LoVo (cell line): ENCODE data around the gene CISTR.
"Not testable (repeated sequence)": the region's sequence is repeated elsewhere in the genome, so short reads cannot be mapped to it uniquely, and the experiment has no call there.

Experiments used
- DNase-seq: peaks from one replicate; pipeline ENCODE4 v3.0.0-alpha.2; 2016; ENCODE audit warnings: low spot score

The CISTR gene

DNA sequence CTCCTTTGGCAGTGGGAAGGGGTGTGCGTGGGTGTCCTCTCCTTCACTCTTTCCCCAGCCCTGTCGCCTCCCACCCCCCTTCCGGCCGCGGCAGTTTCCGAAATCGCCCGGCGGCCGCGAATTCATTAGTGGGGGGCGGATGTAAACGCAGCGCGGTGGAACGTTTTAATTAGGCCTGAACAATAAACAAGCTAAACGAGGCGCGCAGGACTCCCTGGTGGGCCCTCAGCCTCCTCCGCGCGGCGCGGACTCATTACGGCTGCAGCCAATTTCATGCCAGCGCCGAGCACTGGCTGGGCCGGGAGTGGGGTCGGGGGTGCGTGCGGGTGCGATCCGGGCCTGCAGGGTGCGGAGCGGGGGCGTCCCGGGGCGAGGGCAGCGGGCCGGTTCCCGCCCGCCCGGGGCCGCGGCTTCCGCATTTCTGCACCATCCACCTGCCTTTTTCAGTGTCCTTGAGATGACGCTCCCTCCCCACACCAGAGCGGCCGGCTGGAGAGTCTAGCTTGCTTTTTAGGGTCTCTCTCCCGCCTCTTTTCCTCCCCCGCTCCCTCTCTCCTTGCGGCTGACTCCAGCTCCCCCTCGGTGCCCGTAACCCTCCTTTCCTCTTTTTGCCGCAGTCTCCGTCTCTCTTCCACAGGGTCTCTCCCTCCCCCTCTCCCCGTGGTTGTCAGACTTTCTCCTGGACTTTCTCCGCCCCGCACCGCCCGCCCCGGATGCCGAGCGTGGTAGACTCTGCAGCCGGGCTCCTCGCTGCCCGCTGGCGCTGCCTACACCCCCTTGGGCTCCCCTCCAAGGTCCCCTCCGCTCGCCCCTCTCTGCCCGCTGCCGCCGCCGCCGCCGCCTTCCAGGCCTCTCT, at the start of gene CISTR:
TSS of gene CISTR (minus strand) at position 644 of the 856 bp plus-strand sequence.
- DNase-seq = no peak

DNA sequence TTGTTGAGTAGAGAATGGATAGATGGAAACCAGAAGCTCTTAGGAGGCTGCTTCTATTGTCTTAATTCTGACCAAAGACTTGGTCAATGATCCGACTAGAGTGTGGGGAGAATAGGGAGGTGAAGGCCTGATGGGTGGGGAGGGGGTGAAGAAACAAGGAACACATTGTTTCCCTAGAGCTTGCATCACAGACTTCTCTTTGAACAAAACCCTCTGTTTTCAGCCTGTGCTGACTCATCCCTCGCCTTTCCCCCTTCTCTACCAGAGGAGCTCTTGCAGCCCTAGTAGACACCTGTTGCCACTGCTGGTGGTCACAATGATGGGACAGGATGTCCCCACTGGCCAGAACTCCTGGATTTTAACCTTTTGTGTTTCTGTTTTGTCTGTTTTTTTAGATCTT, 46.8 kb upstream of the CISTR start:
- DNase-seq = peak; percentile 61

DNA sequence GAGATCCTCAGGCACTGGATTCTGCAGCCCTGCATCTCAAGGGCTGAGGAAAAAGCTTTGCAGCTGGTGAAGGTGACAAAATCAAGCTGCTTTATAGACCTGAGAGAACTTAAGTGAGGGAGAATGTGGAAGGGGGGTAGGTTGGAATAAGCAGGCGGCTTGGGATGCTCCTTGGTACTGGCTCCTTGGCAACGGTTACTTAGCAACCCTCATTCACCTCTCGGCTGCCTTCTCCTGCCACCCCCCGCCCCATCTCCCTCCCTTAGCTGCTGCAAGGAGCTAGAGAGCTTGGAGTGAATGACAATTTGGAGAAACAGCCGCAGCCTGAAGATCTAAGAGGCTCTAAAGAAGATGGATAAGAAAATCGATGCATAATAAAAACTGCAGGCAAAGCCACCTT, 44.1 kb upstream of the CISTR start:
- DNase-seq = no peak

DNA sequence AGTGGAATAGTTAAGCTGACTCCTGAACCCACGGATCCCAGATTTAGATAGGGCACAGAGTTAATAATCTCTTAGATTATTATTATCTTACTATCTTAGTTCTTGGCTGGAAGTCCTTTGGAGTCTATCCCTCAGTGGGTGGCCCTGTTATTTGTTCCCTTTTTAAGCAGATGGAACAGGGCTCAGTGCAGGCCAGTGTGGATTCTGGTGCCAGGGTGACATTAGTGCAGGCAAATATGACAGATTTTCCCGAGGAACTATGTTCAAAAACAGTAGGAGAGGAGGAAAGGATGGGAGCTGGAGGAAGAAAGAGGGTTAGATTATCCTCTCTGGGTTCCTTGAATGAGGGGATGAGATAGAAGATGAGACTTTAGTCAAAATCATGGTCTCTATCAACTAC, 41.4 kb upstream of the CISTR start:
- DNase-seq = no peak

DNA sequence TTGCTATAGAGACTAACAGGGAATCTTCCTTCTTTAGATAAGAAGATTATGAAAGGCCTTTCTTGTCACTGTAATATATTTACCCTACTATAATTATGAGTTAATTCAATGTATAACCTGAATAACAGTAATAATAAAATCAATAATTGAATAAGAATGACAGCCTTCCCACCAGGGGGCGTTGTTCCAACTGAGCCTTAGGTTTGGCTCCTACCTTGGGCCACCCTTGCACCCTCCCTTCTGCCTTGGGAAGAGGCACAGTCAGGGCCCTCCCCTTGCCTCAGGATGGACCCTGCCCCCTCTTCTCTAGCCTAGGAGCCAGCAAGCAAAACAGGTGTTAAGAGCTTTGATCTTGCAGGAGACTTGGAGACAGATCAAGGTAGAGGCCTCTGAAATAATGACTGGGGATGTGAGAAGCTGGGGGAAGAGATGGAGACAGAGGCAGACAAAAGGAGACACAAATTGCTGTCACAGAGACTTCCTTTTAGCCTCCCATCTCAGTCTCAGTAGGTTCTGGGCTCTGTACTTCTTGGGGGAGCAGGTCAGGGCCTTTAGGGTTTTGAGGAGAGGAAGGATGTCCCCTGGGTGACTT, 40.1 kb upstream of the CISTR start:
- peak; percentile 54 for DNase-seq

DNA sequence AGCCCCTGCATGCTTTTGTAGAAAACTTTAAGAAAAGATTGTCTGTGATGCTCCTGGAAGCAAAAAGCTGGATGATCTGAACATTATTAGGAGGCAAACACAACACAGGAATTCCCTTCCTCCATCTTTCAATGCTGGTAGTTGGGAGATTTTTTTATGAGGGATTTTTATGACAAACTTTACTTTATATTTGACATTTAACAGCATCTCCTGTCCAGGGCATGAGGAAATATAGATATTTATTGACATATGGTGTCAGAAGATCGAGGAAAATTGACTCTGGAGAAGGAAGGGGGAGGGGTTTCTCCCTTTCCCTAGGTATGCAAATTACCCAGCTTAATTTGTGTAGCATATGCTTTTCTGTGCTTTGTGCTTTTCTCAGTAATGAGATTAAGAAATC, 37.8 kb upstream of the CISTR start:
- no peak for DNase-seq

DNA sequence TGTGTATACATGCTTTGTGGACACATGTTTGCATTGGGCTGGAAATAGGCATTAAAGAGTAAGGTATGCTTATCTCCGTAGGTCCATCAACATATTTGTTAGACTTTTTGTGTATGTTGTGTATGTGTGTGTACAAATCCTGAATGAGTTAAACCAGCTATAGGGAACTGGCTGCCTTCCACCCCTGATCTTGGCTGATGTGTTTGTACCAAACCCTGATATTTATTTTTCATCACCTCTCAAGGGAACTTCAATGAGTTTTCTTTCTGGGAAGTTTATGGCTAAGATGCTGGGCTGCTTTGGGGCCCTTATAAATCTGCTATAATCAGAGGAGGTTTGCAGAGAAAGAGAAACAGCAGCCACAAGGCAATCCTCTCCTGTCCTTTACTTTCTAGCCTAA, 37.1 kb upstream of the CISTR start:
- no peak for DNase-seq

DNA sequence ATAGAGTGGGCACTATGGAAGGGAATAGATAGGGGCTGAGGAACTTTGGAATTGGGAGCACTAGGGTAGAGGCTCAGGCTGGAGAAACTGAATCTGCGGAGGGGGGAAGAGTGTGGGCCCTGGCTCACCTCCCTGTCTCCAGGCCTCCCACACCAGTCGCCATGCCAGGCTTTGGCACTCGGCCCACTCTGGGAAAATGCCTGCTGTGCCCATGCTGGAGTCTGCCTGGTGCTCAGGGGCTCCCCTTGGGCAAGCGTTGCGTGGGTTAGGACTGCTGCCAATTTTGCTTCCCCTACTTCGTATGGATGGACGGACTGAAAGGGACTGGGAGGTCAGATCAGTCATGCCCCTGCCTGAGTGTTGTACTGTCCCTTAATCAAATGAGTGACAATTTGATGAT, 34.6 kb upstream of the CISTR start:
- DNase-seq = no peak

DNA sequence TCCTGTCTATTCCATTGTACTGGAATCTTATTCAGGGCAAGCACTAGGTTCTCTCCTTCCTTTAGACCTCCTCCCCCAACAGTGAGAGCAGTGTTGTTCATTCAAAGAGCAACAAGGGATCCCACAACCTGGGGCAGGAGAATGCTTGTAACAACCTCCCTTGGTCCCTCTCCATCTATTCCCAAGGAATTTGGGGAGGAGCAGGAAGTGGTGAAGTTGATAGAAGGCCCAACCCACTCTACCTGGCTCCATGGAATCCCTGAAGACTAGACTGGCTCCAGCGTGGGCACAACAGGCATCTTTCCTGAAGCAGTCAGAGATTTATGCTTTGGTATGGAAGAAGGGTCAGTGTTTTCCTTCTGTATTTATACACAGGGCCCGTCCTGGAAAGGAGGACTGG, 33.4 kb upstream of the CISTR start:
- DNase-seq = peak; percentile 42

DNA sequence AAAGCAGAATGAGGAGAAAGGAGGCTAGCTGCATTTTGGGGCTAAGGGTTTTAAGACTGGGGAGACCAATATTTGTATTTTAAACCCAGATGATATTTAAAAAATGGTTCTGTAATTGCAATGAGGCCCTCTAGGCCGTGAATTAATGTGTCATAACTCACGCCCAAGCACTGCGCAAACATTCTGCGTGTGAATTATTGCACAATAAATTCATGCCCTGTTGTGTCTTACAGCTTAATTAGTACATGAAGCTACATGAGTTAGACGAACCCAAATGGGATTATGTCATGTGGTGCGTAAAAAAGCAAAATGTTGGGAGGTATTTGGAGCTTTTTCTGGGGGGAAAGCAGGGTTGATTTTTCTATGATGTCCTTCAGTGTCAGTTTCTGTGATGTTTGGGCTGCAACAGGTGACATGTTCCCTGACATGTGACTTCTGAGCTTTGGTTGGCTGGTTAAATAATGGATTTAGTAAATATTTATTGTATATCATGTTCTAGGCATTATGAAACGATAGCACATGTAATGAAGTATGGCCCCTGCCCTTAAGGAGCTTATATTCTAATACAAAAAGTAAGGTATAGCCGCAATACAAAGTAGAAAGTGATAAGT, 30.4 kb upstream of the CISTR start:
- no peak for DNase-seq

DNA sequence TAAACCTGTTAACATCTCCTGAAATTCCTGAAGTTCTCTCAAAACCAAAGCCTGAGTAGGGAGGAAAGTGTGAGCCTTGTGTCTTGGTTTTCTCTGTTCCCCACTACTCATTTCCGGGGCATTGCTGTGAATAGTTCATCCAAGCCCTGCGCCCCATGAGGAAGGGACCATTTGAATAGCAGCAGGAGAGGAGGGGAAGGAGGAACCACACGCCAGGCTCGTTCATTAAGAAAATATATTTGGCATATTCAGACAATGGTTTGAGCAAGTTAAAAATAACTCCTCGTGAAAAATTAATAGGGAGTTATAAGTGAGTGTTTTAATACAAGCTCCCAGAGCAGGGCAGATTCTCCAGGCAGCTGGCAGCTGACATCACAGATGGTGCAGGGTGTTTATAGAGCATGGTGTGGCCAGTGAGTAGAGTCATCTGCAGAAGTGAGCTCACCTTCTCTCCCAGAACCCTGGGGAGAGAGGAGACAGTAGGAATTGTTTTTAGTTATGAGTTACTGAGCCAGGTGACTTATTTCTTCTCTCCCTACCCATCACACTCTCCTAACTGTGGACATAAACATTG, 29.5 kb upstream of the CISTR start:
- DNase-seq = no peak

DNA sequence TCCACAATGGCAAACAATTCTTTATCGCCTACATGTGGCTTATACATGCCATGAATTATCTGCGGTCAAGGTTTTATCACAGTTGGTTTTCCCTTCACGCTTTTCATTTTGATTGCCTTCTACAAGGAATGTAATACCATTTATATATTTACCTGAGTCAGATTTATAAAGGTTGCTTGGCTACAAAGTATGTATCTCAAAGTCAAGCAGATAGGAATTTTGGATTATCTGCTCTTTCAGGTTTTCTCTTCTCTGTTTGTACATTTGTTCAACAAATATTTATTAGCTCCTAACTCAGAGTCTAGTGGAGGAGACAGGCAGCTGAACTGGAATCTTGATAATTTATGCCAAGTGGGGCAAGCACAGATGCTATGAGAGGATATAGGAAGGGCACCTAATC, 28.5 kb upstream of the CISTR start:
- DNase-seq = no peak

DNA sequence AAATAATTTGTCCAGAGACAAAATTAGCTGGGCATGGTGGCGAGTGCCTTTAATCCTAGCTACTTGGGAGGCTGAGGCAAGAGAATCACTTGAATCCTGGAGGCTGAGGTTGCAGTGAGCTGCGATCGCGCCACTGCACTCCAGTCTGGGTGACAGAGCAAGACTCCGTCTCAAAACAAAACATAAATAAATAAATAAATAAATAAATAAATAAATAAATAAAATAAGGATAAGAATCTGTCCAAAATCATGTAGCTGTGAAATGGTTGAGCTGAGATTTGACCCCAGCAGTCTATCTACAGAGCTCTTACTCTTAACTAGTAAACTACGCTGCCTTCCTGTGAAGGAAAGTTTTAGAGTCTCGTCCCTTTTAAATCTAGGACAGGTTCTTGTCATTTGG, 27.9 kb upstream of the CISTR start:
- not testable (repeated sequence) for DNase-seq

DNA sequence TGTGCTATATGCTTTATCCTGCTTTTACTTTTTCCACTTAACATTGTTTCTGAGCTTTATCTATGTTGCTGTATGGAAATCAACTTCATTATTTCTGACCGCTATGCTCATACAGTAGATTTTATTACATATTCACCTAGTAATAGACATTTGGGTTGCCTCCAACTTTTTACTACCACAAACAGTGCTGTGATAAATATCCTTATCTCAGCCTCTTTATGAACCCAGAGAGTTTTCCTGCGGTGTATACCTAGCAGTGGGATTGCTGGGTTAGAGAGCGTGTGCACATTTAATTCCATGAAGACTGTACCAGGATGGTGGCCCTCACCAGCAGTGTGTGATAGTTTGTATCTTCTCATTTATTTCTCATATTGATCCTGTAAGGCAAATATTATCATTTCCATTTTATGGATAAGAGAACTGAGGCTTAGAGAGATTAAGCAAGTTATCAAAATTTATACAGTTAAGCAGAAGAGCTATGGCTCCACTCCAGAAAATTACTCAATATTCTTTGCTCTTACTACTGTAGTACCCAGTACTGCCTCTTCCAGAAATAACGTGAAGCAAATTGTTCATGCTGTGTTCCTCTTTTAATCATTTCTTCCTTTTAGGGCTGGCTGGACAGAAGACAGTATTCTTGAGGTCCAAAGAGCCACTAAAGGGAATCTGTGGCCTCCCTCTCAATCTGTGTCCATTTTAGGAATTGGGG, 26.3 kb upstream of the CISTR start:
- peak; percentile 55 for DNase-seq

DNA sequence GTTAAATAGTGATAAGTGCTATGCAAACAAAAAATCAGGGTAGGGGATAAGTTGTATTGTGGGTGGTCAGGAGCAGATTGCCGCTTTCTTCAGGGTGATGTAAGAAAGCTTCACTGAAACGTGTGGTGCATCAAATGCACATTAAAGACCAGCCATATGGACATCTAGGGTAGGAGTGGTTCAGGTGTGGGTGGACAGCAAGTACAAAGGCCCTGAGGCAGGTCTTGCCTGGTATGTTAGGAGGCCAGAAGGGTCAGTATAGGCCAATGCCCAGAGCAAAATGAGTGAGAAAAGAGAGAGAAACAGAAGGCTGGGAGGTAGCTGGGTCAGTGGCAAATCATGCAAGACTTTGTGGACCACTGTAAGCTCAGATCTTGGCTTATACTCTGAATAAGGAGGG, 25.6 kb upstream of the CISTR start:
- no peak for DNase-seq

DNA sequence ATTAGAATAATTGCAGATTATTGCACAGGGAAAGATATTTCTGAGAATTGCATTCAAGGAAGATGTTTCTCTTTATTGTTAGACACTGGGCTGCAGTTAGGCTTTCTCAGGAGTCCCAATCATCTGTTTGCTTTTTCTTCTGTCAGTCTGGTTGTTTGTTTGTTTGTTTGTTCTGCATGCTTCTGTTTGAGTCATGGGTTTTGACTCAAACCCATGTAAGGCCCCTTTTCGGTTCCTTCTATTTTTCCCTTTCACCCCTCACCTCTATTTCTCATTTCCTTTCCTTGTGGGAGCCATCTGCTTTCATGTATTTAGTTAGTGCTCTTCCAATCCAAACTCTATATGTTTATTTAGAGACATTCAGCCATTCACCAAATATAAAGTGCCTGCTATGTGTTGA, 25.1 kb upstream of the CISTR start:
- DNase-seq = no peak

DNA sequence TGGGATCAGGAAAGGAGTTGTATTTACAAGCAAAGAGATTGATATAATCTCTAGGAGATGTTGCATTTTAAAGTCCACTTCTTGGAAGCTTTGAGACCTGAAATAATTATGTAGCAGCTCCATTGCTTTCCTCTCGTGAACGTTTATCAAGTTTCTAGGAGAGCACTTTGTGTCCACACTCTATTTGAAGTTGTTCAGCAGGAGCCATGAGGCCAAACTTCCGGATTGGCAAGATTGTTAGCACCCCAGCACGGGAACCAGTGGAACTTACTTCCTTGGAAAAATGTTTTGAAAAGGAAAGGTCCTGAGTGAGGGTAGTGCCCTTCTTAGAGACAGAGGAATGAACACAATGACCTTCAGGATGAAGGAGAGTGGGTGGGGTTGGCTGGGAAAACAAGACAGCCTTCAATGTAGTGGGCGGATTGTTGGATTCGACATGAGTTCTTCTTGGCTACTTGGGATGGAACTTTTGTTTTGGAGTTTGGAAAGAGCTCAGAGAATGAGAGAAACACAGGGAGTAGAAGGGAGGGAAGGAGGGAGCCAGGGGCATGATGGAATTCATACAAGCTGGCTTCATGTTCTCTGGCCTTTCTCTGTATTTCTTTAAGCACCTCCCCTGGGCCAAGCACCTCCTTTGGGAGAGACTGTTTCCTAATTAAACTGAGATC, 23.8 kb upstream of the CISTR start:
- no peak for DNase-seq

DNA sequence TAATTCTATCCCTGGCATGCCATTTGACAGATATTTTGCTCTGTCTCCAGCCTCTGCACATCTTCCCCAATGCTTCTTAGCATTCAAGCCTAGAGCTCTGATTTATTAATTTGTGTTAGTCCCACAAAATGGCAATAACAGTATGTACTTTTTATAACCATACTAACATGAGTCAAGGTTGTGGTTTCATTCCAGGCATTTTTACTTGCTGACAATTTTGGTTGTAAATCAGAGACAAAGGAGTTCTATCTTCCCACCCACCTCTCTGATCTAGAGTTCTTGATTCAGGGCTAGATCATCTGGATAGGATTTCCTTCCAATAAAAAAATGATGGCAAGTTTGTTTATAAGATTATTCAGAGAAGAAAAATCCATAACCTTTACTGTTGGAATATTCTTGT, 18.5 kb upstream of the CISTR start:
- DNase-seq = peak; percentile 85

DNA sequence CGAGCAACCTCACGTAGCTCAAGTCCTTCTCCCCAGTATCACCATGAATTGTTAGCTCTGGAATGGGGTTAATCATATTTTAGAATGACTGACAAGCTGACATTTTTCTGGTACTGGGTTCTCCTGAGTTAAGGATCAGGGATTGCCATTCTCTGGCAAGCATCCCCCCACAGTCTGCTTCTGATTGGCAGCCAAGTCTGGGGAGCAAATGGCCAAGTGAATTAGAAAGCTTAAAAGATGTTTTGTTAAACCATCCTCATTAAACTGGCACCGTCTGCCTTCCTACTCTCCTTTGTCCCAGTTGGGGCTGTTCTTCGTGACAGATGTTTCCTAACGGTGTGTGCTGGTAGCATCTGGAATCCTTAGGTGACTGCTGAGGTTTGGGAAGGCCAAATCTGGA, 17.2 kb upstream of the CISTR start:
- no peak for DNase-seq

DNA sequence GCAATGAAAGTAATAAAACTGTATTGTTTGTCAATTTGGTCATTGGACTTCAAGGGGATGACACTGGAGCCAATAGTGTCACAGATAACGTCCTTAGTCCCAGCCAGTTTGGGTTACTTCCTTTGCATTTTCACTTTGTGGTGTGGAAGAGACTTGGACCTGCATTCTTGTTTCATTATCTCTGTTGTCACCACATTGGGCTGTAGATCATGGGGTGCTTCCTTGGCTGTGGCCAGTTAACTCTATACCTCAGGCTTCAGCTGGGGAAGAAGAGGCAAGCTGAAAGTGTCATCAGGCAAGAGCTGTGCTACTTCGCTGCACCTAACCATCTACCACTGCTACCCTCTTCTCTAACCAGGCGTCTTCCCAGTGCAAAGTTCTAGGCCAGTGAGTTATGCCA, 15.1 kb upstream of the CISTR start:
- DNase-seq = no peak

DNA sequence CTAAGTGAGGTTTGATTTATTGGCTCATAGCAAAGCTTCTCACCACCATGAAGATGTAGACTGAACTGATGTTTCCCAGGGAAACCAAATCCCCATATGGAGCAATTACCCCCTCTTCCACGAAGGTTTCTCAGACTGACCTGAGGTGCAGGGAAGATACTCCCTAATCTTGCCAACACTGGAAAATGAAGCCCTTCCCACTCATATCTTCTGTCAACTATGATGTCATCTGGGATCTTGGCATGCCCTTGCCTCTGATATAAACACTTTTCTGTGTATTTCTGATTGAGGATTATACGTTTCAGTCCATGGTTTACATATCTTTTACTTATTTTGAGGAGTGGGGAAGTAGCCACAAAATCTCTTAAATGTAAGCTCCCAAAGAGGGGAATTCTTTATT, 14.1 kb upstream of the CISTR start:
- DNase-seq = no peak

DNA sequence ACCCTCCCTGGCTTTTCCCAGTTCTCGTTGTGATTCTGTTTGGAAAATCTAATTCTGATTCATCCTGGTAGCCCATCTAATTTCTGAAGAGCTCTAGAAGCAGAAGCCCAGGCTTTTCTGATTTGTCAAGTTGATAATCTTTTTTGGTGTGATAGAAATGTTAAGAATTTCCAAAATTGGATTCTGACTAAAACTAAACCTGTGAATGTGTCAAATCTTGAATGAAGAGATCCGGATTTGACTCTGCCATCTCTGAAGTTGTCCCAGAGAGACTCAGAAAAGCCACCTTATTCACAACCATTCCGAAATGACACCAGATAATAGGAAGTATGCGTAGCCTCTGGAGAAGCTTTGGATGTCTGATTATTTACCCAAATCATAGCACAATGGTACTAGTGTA, 12.8 kb upstream of the CISTR start:
- DNase-seq = no peak
